Body of pancreas (tissue), 4 donors: ENCODE measurements around the gene WDFY4. TPM values are rescaled to one million over a fixed set of nuclear protein-coding genes. Genes with fewer than 3 reads are reported as not detected.

ENCODE experiments used
- ATAC-seq: fragments of 150-250 bp; one replicate; pipeline ENCODE4 v1.9.1; 2016
- DNase-seq, 4 donors: peaks; one replicate each; pipeline ENCODE4 v3.0.0-alpha.2; 2019
- H3K27ac ChIP-seq, 4 donors: fragments of 200-600 bp; sonication (generic); 1 replicate in 3 of 4; 2 replicates in 1 of 4; pipeline versions ENCODE4 v1.5.1 to v1.6.1; 2016 to 2019; ENCODE audit warnings: mild to moderate bottlenecking in 1 of 4, mixed read lengths in 1 of 4, moderate library complexity in 1 of 4
- H3K27me3 ChIP-seq, 2 donors: fragments of 200-600 bp; sonication (generic); one replicate each; pipeline ENCODE4 v1.6.0; 2016; ENCODE audit warnings: mild to moderate bottlenecking in 1 of 2
- H3K36me3 ChIP-seq, 2 donors: fragments of 200-600 bp; sonication (generic); replicated peaks in 1 of 2; 2 replicates each; pipeline ENCODE4 v1.5.1; 2016; ENCODE audit warnings: low read depth in 2 of 2; ENCODE audit not compliant: insufficient read depth in 1 of 2
- H3K4me1 ChIP-seq: fragments of 200-600 bp; sonication (generic); one replicate; pipeline ENCODE4 v1.6.0; 2016
- H3K4me3 ChIP-seq, 2 donors: fragments of 200-600 bp; sonication (generic); 1 replicate in 1 of 2; 2 replicates in 1 of 2; pipeline ENCODE4 v1.5.1; 2016 to 2019
- H3K9me3 ChIP-seq, 3 donors: fragments of 200-600 bp; sonication (generic); 1 replicate in 2 of 3; 2 replicates in 1 of 3; pipeline ENCODE4 v1.5.1; 2016
- POLR2A ChIP-seq, 3 donors: fragments of 450-650 bp; IDR thresholded peaks; one replicate each; pipeline ENCODE4 v1.6.1; 2016; ENCODE audit warnings: antibody characterized with exemption in 3 of 3, mild to moderate bottlenecking in 2 of 3
- WGBS, 2 donors: methylation state at CpG; one replicate each; pipeline ENCODE4 v1.1.5; 2017; 5-methylcytosine and 5-hydroxymethylcytosine counted together
- intact Hi-C: fragments of 100-400 bp; cut with DNase I; formaldehyde crosslinking; loops from one replicate; pipeline ENCODE4 v1.15.1; 2023
- total RNA-seq, 2 donors: library from RNA; depleted of rRNA; stranded (reverse); fragments of >200 nt; gene quantifications; one replicate each; pipeline ENCODE4 v1.1.0, GENCODE V29; 2016
- TF ChIP-seq, protein P1 (sequence below), 7 experiments: fragments of 450-650 bp in 4 of 7; fragments of 200-600 bp in 3 of 7; sonication (generic) in 3 of 7; IDR thresholded peaks; one replicate each; pipeline ENCODE4 v1.5.1; 2016 to 2019; ENCODE audit warnings: antibody characterized with exemption in 7 of 7

The WDFY4 gene
- total RNA-seq, 2 donors from 2014 or later: 0.66 to 2.3 TPM

DNA sequence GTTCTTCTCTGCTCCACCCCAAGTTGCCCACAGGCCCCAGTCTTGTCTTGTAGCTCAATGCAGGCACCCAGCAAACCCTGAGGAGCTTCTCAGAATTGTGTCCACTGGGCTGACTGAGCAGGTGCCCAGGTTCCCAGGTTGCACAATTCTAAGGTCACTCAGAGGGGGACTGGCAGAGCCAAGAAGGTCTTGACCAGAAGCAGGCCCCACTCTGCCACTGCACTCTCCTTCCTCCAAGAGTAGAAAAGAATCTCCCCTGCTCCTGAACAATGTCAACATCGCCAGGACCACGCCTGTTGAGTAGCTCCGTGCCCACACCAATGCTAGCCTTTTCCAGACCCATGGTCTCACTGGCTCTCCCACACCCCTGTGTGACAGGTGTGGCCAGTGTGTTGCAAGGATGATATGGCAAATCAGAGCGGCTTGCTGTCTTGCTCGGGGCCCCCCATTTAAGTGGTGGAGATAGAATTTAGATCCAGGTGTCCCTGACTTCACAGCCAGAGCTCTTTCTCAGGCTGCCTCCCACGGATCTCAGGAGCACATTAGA lies 254.4 kb downstream of the WDFY4 start:
- intact Hi-C loops: no loop called here
- no peak overlapping the region for H3K27ac ChIP-seq
- ATAC-seq (no peak), DNase-seq (no peak)
- H3K36me3 ChIP-seq: no peaks in the 10 kb centered on the region
- no peaks in the 10 kb centered on the region for H3K27me3 ChIP-seq
- 49 to 66% methylated on average over 3 to 6 of the region's 6 CpGs for WGBS, 2 donors
- no peaks in the 10 kb centered on the region for H3K4me1 ChIP-seq
- no peaks in the 10 kb centered on the region for H3K9me3 ChIP-seq
- TF ChIP-seq, protein P1, sequence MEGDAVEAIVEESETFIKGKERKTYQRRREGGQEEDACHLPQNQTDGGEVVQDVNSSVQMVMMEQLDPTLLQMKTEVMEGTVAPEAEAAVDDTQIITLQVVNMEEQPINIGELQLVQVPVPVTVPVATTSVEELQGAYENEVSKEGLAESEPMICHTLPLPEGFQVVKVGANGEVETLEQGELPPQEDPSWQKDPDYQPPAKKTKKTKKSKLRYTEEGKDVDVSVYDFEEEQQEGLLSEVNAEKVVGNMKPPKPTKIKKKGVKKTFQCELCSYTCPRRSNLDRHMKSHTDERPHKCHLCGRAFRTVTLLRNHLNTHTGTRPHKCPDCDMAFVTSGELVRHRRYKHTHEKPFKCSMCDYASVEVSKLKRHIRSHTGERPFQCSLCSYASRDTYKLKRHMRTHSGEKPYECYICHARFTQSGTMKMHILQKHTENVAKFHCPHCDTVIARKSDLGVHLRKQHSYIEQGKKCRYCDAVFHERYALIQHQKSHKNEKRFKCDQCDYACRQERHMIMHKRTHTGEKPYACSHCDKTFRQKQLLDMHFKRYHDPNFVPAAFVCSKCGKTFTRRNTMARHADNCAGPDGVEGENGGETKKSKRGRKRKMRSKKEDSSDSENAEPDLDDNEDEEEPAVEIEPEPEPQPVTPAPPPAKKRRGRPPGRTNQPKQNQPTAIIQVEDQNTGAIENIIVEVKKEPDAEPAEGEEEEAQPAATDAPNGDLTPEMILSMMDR (IDR thresholded peaks at IDR 0.05): no peak
- TF ChIP-seq POLR2A (IDR thresholded peaks at IDR 0.05): no peak
- no peak overlapping the region for H3K4me3 ChIP-seq

DNA sequence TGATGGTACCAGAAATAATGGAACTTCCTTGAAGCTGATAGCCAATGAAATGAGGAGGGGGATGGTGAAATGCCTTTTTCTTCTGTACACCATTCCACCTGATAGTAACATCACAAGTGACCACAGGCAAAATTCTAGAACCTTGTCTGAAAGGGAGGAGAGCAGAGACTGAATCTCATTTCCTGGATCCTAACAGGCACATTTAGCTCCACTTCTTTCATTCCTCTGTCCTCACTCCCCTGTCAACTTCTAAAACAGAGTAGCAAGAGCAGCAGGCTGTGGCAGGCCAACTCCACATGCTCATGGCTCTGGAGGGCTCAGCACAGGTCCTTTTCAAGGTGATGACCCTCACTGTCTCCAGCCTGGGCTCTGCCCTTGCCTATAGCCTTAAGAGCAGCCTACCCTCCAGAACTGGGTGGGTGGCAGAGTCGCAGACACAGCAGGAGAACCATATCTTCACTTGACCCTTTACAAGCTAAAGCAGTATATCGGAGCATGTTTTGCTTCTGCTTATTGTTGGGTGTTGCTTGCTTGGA lies 255.2 kb downstream of the WDFY4 start, which contains the start of gene LRRC18:
Gene LRRC18, minus strand, starts transcription at position 51 of the 536 bp plus-strand sequence. CDS start 25,685 bp downstream, outside the sequence.
- Histone ChIP-seq H3K4me1 (no peaks in the 10 kb centered on the region), H3K9me3 (no peaks in the 10 kb centered on the region), H3K4me3 (no peak within 1 kb of the TSS), H3K27ac (no peak within 1 kb of the TSS), H3K36me3 (no peaks in the 10 kb centered on the region), H3K27me3 (no peaks in the 10 kb centered on the region)
- ATAC-seq (no peak), DNase-seq (no peak)
- TF ChIP-seq POLR2A (IDR thresholded peaks at IDR 0.05): no peak
- TF ChIP-seq, protein P1 (IDR thresholded peaks at IDR 0.05): no peak
- intact Hi-C loops: no loop called here
- 81 to 92% methylated on average over 2 of the region's 2 CpGs for WGBS, 2 donors

DNA sequence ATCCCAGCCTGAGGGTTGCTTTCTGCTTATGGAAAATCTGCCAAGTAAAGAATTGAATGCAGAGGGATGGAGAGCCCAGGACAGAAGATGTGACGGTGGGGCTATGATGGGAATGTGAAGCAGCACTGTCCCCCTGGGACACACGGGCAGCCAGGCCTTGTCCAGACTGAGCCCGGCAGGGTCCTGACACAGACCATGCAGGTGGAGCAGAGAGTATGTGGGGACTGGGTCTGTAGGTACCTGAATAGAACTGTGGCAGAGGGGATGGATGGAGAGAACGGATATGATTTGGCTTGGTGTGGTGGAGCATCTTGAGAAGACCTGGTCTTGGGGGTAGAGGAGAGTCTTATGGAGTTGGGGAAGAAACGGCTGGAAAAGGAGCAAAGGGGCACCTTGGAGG lies 255.7 kb downstream of the WDFY4 start:
- intact Hi-C loops: no loop called here
- H3K4me1 ChIP-seq: no peaks in the 10 kb centered on the region
- no peak overlapping the region for H3K27ac ChIP-seq
- no peaks in the 10 kb centered on the region for H3K27me3 ChIP-seq
- no peaks in the 10 kb centered on the region for H3K36me3 ChIP-seq
- ATAC-seq: no peak
- DNase-seq: no peak
- no peak overlapping the region for H3K4me3 ChIP-seq
- WGBS, 2 donors: 80 to 82% methylated on average over 5 of the region's 5 CpGs
- H3K9me3 ChIP-seq: no peaks in the 10 kb centered on the region
- TF ChIP-seq, protein P1 (IDR thresholded peaks at IDR 0.05): no peak
- TF ChIP-seq POLR2A (IDR thresholded peaks at IDR 0.05): no peak

DNA sequence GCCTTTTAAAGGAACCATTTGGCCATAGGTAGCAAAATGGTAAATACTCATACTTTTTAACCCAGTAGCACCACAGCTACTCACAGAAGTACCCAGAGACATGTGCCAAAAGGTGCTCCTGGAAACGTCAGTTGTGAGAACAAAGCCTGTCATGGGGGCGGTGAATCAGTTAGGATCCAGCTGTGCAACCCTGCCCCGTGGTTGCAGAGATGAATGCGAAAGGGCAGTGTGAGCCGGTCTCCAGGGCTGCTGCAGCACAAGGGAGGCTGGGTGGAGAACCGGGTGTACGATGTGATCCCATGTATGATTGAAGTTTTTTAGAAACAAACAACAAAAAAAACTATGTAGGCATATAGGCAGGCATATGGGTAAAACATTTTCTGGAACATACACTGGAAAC lies 256.3 kb downstream of the WDFY4 start:
- WGBS, 2 donors: 67% methylated on average over 7 of the region's 7 CpGs
- Histone ChIP-seq H3K4me3 (no peak overlapping the region), H3K36me3 (no peaks in the 10 kb centered on the region), H3K27me3 (no peaks in the 10 kb centered on the region), H3K4me1 (no peaks in the 10 kb centered on the region), H3K27ac (no peak overlapping the region), H3K9me3 (no peaks in the 10 kb centered on the region)
- ATAC-seq: no peak
- DNase-seq: no peak
- TF ChIP-seq, protein P1 (IDR thresholded peaks at IDR 0.05): no peak
- TF ChIP-seq POLR2A (IDR thresholded peaks at IDR 0.05): no peak
- intact Hi-C loops: no loop called here
